GM19455 (cell line): Measurements from ENCODE around the gene FBXO41.

Experiments used
- ATAC-seq: cut with Tn5 transposase; IDR thresholded peaks from one replicate; pipeline ENCODE4 v1.9.1; 2021; ENCODE audit not compliant: unreplicated experiment

The FBXO41 gene

GRCh38 chr2:73244580-73244979, 39.7 kb downstream of the FBXO41 start:
- no peak for ATAC-seq

DNA sequence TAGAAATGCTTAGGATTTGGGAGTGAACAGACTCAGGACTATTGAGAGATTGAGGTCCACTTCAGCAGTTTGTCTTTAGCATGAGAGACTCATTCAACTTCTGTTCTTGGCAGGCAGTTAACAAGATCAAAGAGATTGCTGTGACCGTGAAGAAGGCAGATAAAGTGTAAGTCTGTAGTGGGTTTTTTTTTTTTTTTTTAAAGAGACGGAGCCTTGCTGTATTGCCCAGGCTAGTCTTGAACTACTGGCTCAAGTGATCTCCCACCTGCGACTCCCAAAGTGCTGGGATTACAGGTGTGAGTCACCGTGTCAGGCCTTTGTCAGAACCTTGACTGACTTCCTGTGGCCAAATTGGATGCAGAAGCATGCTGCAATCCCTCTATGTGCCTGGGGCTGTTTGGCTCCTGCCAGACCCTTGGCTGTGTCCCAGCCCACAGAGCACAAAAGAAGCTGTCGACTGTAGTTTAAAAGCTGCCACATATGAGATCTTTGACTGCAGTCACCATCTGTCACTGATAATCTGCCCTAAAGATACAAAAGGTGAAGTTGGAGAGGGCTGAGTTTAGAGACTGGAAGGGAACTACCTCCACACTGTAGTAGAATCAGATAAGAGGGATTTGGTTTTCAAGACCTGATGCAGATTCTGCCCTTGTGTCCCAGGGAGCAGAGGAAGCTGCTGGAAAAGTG, 40.3 kb downstream of the FBXO41 start:
- ATAC-seq, result no peak

- no peak for ATAC-seq
Observed at GRCh38 chr2:73239776-73240175, 44.5 kb downstream of the FBXO41 start.

DNA sequence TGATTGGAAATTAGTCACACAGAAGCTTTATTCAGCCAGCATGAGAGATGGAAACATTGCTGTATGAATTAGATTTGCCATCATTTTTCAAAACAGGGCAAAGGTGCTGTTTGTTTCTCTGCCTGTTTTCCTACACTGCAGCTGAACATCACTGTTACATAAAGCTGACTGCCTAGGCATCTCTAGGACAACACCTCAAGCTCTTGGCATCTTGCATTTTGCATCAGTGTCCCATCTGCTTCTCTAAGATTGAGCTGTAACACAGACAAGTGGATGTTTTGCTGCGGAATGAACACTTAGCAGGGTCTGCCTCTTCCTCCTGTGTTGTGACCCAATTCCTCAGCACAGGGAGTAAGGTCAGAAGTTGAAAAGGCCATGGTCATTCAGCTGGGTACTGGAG, 45.3 kb downstream of the FBXO41 start:
- no peak for ATAC-seq

DNA sequence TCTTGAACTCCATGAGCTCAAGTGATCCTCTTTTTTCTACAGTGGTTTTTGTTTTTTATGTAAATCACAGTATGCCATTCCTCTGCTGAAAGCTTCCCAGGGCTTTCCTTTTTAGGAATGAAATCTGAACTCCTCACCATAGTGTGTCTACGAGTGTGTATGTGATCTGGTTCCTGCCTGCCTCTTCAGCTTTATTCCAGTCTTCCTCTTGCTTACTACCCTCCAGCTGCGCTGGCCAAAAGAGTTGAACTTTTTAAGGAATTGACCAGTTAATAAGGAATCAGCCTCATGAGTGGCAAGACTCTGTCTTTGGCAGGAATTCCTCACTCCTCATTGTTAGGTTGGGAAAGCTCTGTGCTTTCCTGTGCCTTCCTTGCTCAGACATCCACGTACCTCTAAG, 46.1 kb downstream of the FBXO41 start:
- no peak for ATAC-seq

- ATAC-seq, result no peak
Observed at GRCh38 chr2:73237168-73237567, 47.1 kb downstream of the FBXO41 start.

- no peak for ATAC-seq
Observed at GRCh38 chr2:73235315-73236028, 48.8 kb downstream of the FBXO41 start.

DNA sequence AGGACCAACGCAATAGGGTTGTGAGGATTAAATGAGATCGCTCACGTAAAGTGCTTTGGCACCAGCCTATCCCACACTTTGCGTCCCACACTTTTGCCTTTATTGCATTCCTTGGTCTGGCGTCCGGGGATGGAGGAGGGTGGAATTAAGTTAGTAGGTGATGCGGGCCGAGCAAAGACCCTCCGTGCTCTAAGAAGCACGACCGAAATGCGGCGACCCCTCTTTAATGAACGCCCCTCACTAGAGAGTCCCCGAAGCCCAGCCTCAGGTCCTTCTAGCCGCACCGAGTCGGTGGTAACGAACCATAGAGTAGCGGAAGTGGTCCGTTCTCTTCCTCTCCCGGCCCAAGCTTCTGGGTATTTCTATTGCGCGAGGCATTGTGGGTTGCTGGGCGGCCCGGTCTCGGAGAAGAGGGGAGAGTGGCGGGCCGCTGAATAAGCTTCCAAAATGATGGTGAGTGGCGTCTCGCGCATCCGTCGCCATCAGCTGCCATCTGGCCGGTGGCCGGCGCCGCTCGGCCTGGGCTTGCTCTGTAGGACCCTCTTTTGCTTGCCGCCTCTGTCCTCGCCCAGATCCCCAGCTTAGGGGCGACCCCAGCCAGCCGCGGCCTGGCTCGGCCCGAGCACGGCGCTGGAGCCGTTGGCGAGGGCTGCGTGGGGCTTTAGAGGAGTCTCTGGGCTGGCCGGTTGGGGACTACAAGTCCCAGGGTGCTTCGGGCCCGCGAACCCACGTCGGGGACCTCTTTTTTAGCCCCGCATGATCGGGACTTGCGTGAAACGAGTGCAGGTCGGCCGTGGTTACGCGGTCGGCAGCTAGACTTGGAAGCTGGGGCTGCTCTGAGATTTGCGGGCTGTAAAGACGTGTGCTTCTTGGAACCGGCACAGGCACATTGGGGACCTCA, 50.1 kb downstream of the FBXO41 start, which contains the start of gene CCT7:
TSS of gene CCT7 (plus strand) at position 377 of the 901 bp plus-strand sequence. CDS start at position 448, 71 bp downstream.
- peak; percentile 67 for ATAC-seq

DNA sequence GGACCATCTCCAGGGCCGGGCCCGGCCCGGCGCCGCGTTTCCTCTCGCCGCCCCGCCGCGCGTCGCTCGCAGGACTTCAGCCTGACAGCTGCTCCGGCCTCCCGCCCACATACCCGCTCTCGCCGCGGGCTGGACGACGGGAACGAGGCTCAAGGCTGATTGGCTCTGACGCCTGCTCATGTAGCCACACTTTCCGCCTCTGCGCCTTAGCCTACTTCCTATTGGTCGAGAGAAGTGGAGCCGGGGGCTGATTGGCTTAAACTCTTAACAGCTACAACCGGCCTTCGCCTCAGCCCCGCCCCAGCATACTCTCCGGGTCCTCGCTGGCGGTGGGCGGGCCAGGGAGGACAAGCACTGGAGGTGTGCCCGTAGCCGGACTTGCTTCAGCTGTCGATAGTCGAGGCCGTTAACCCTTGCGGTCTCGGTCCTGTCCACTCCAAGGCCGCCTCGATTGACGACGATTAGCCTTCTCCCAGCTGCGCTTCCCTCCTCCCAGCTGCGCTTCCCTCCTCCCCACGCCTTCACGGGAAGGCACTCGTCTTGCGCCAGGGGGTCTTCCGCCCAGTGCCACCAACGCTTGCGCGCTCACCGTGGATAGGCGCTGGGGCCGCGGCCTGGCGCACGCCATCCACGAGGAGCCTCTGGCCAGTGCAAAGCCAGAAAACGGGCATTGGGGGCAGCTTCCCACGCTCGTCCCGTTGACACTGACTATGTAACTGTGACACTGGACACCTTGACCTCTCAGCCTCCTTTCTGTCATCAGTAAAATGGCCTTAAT, 50.9 kb downstream of the FBXO41 start, which contains the start of gene PRADC1:
TSS of gene PRADC1 (minus strand) at position 86 of the 778 bp plus-strand sequence. CDS start at position 7, 79 bp downstream.
- ATAC-seq, result peak; percentile 86

DNA sequence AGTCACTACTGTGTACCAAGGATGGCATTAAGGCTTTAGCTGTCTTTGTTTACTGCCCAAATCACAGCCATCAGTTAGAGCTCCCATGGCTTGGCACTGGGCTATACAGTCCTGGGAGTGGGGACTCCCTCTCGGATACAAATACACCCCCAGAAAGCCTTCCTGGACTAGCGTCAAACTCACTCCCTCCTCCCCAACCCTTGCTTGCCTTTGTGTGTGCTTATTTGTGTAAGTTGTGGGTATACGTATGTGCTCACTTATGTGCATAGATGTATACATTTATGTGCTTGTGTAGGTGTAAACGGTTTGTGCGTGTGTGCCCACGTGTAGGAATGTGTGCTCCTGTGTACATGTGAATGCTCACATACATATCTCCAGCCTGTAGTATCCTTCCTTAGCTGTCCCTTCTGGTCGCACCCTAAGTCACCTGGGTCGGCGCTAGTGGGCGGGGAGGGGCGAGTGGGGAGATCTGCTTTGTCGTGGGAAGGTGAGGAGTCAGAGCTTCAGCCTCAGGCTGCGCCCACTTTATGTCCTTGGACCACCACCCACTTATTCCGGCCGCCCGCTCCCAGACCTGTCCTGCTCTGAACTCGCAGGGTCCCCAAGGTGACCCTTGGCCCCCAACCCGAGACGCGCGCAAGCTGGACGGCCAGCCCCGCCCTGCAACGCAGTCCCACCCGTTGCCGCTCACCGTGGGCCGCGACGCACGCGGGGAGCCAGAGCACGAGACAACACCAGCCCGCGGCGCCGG, 51.7 kb downstream of the FBXO41 start:
- peak; percentile 20 for ATAC-seq

DNA sequence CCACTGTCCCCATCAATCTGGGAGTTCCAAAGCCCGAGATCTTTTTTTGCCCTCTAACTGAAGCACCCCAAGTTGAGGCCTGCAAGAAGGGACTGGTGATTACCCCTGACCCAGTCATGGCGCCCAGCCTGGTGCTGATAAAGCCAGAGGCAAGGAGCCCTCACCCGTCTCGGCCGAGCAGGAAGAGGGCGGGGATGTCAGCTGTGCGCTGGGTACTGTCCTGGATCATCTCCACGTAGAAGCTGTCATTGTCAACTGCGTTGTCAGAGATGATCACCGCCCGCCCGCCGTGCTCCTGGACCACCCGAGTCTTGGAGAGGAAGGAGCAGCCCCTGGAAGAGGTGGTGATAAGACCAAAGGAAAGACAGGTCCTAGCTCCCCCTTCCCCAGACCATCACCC, 55.6 kb downstream of the FBXO41 start:
- ATAC-seq, result no peak

DNA sequence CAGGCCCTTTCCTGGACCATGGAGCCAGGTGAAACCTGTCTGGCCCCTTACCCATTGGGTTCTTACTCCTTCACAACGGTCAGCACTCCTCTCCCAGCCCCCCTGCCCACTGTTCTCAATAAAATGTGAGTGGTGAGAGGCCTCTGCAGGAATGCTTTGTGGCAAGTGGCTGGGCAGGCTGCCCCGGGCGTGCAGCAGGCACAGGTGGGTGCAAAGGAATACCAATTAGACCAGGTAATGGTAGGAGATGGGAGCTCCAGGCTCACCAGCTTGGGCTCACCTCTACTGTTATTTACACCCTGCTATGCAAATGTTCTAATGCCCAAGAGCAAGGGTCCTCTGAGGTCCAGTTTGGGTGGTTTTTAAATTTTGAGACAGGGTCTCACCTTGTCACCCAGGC, 57.2 kb downstream of the FBXO41 start:
- no peak for ATAC-seq

DNA sequence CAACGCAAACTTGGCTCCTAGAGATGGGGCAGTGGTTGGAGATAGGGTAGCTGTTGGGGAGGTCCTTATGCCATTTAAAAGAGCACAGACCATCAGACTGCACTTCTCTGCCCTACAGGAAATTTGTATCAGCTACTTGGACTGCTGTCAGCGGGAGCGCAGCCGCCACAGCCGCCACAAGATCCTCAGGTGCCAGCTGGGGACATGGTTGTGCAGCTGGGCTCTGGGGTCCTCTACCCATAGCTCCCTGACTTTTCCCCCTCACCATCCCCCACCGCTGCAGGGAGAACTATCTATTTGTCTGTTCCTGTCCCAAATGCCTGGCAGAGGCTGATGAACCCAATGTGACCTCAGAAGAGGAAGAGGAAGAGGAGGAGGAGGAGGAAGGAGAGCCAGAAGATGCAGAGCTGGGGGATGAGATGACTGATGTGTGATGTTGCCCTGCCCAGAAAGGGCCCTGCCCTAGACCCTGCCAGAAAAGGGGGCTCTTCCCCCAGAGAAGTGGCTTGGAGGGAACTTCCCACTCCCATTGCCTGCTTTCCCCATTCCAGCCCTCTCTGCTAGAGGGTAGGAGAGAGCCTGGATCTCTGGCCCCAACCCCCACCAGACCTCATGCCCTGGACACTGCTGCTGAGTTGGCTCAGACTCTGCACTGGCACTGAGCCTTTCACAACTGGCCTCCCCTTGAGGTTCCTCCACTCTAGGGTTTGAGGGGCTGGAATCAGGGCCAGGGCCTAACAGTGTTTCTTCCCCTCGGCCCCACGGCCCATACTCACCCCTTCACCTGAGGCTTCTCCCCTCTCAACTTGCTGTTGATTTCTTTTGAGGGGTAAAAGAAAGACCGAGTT, 58.5 kb downstream of the FBXO41 start:
- ATAC-seq, result no peak

DNA sequence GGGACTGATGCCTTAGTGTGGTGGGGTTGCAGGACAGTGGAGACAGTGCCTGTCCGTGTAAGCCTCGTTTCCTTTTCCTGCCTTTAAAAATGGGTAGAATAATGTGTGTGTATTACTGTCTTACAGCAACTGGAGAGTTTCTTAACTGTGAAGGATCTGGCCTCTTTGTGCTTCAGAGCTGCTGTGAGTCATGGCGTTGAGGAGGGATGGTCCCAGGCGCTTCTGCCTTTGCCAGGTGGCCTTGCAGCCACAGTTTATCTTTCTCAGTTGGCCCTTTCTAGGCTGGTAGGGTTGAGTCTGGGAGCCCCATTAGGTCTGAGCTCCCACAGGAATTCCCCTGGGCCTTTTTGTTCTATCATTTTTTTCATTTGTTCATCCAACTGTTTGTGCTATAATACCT, 60.5 kb downstream of the FBXO41 start:
- no peak for ATAC-seq

DNA sequence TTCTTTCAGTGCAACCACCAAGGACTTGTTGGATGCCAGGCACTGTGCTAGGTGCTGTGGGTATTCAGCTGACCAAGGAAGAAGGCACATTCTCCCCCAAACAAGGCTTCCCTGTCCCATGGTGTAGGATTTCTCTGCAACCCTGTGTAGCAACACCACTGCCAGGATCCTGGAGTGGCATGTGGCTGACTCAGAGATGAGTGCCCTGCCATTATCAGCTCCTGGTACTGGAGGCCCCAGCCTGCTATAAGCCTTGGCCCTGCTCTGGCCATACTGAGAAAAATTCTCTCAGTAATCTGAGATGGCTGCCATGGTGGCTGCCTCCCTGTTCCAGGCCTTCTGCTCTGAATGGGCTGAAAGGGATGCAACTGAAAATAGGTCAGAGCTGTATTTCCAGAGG, 66.0 kb downstream of the FBXO41 start:
- ATAC-seq, result no peak

DNA sequence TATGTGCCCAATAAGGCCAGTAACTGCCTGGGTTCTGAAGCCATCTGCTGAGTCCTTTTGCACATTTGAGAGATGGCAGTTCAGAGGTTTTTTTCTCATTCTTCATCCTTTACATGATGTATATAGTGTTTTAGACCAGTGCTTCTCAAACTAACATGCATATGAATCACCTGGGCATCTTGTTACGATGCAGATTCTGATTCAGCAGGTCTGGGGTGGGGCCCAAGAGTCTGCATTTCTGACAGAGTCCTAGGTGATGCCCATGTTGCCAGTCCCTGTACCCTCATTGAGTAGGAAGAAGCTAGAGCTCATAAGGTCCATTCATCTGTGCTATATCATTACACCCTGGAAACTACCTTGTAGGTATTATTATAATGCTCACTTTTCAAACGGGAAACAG, 66.5 kb downstream of the FBXO41 start:
- ATAC-seq, result no peak

GRCh38 chr2:73217160-73217559, 67.1 kb downstream of the FBXO41 start:
- ATAC-seq, result no peak

- no peak for ATAC-seq
Observed at GRCh38 chr2:73215254-73215653, 69.0 kb downstream of the FBXO41 start.
